Amygdala (tissue), 56 donors: Measurements from ENCODE around the gene CRP.
"Not testable (repeated sequence)": the region's sequence is repeated elsewhere in the genome, so short reads cannot be mapped to it uniquely, and the experiment has no call there.

Source experiments
- DNase-seq, 56 donors: peaks; one replicate each; lab custom pipeline; 2025; lab: John Stamatoyannopoulos, UW

The CRP gene

GRCh38 chr1:159704481-159704880 lies 9.9 kb downstream of the CRP start:
- DNase-seq: no peak

DNA sequence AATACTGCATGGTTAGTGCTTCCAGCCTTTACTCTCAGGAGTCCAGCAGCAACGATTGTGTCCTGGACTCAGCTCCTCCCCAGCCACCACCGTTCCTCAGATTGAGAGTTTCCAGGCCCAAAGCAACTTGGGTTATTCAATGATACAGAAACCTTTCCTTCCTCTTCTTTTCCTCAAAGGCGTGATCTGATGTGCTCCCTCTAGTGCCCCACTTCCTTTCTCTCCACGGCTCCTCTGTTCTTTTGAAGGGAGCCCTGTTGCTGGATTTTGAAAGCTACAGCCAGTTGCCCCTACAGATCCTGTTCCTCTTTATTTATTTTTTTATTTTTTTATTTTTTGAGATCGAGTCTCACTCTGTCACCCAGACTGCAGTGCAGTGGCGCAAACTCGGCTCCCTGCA lies 14.1 kb downstream of the CRP start:
- no peak for DNase-seq

DNA sequence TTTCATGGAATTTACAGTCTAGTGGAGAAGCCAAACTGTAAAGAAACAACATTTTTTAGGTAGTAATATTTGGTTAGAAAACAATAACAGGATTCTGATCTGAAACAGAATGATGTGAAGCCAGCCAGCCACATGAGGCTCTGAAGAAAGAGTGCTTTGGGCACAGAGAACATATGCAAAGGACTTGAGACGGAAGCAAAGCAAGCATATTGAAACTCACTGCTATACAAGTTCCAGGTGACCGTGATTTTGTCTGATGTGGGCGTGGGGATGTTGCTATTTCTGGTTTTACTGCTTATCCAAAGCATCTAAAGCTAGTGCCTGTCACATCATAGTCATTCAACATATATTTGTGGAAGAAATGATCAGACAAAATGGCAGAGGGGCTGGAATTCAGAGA lies 14.7 kb downstream of the CRP start:
- no peak for DNase-seq

DNA sequence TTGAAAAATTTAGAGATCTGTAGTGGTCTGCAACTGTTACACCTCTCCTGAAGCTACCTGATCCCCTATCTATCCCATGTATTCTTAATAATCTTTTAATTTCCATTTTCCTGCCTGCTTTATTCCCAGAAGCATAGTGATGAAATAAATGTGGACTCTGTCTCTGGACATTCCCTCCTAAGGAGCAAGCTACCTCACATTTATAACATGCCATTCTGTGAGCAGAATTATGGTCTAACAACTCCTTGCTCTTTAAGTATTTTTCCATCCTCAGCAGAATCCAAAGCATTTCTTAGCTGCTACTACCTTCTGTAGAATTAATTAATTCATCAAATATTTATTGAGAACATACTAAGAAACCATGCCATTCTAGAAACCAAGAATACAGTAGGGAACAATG lies 15.1 kb downstream of the CRP start:
- no peak for DNase-seq

- no peak for DNase-seq
Measured at GRCh38 chr1:159687511-159687910, 26.9 kb downstream of the CRP start.

DNA sequence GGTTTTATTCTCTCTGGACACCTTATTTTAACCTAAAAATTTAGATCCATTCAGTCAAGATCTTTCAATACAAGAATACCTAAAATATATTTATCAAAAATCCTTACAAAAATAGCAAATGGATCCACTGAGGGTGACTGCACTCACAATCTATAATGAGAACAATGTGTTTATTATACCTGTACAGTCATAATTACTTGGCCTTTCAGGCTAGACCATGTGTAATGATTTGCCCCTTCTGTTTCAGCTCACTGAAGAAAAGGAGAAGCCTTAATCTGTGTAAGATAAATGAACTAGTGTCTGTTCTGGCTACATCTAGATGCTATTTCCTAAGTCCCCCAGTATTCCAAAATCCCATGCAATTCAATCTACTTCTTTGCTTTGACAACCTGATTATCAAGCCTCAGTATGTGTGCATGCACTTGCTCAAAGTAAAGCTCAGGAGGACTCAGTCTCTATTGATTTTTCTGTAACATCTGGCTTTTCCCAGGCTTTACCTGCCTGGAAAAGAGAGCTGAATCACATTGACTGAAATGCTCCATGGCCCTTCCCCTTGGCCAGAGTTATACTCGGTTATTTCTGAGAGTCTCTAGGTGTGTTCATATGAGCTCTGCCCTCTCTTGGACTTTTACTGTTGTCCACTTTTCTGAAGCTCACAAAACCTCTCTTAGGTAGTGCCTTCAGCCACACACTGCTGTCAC lies 27.6 kb downstream of the CRP start:
- no peak for DNase-seq

- DNase-seq: no peak
Measured at GRCh38 chr1:159678939-159679338, 35.5 kb downstream of the CRP start.

DNA sequence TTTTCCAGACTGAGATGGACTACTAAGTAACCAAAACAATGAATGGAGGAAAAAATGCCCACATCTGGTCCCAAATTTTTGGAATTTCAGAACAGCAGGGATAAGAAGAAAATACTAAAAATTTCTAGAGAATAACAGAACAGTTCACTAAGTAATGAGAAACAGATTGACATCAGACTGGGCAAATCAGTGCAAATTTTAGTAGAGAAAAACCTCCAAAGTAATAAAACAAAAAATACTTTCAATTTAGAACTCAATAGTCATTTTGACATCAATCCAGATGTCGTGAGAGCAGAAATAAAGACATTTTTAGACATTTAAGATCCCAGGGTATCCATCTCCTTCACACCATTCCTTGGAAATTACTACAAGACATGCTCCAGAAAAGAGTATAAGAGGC lies 39.3 kb downstream of the CRP start:
- DNase-seq: no peak

GRCh38 chr1:159672390-159672789 lies 42.0 kb downstream of the CRP start:
- not testable (repeated sequence) for DNase-seq

DNA sequence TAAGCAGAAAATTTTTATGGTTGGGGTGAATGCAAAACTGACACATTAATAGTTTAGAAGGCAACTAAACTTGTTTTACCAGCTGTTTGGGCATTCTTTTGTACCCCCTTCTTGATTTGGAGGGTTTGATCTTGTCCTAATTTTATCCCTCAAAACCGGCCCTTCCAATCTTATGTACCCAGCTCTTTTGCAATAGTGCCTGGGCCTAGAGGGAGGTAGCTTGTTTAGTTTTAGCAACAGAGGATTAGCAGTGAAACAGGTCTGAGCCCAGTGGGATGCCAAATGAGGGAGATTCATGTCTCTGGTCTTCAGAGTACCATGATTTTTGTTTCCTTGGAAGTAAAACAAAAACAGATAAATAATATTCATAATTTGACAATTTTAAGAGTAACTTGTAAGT lies 45.1 kb downstream of the CRP start:
- DNase-seq: no peak

DNA sequence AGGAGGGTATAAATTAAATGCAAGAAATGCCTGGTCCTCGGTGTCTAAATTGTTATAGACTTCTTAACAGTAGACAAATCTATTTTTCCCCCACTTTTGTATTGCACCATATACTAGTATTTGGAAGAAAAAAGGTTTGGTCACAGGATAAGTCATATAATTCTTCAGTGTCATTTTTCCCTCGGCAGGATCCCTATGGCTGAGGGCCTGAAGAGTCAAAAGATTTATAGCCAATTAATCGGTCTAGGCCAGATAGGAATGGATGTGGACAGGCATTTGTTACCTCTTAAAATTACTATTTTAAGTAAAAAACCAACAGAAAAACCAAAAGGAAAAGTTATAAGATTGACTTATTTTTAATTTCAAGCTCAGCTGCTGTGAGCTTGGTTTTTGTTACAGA lies 45.6 kb downstream of the CRP start:
- DNase-seq: no peak

DNA sequence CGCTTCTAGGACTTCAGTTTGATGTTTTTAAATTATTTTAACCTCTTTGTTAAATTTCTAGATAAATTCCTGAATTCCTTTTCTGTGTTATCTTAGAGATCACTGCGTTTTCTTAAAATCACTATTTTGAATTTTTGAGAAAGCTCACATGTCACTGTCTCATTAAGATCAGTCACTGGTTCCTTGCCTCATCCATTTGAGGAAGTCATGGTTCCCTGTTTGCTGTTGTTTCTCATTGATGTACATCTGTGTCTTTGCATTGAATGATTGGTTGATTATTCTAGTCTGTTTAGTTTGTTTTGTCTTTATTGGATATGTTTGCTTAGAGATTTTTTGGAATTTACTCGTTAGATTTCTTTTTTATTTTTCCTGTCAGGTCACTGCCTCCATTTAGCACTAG lies 50.1 kb downstream of the CRP start:
- no peak for DNase-seq

GRCh38 chr1:159663552-159663951 lies 50.8 kb downstream of the CRP start:
- DNase-seq: no peak
